Stimulated activated CD4-positive, alpha-beta T cell treated with anti-CD3 and anti-CD28 coated beads, Interleukin-4, amount 100 ng/mL, for 48 hours (primary cell): ENCODE measurements around the gene DDX25.
A peak's percentile ranks its signal among the peaks of the same experiment; 100 is the strongest.
"Not testable (repeated sequence)": the region's sequence is repeated elsewhere in the genome, so short reads cannot be mapped to it uniquely, and the experiment has no call there.

ENCODE experiments used
- DNase-seq, 2 donors: peaks; one replicate each; pipeline ENCODE4 v3.0.0-alpha.2; 2020; ENCODE audit warnings: low read depth in 2 of 2

Gene DDX25

DNA sequence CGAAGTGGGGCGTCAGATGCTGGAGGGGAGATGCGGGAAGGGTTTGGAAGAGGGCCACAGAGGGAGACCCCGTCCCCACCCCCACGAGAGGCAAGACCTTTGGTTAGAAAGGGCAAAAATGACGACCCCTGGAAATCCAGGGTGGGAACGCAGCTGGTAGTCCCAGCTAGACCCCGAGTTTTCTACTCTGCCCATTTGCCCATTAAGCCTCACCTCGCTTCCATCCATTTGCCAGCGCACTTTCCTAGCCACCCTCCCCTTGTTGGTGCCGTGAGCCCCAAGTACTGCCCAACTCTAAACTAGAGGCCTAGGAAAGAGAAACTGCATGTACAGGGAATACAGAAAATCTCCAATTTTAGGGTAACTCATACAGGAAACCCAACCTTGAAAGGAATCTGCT is 370 bp downstream of the DDX25 start:
- no peak for DNase-seq

DNA sequence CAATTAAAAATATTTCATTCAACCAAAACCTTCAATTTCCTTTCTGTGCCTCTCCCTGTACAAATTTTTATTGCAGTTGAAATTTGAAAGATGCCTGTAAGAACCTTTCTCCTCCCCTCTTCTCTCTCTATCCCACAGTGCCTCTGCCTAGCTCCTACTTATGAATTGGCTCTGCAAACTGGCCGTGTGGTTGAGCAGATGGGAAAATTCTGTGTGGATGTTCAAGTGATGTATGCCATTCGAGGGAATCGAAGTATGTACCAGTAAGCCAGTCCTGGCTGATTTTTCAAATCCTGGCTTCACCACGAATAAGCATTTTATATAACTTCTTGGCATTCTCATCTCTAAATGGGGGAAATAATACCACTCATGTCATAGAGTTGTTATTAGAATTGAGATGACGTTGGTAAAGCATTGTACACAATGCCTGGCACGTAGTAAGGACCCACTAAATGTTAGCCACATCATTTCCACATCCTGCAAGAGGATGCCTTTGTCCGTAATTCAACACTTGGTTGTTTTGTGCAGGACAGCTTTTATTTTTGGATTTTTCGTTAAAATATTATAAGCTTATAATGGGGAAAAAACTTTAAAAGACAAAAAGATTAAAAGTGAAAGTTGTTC is 6.0 kb downstream of the DDX25 start:
- no peak for DNase-seq

DNA sequence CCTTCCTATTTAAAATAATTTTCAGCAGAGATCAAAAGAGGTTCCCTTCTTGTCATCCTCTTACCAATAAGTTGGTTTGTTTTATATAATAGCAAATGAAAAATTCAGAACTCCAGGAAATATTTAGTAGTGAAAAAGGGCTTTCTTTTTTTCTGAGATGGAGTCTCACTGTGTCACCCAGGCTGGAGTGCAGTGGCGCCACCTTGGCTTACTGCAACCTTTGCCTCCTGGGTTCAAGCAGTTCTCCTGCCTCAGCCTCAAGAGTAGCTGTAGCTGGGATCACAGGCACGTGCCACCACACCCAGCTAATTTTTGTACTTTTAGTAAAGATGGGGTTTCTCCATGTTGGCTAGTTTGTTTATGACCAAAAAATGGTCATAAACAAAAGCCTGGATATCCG is 10.3 kb downstream of the DDX25 start:
- not testable (repeated sequence) for DNase-seq

DNA sequence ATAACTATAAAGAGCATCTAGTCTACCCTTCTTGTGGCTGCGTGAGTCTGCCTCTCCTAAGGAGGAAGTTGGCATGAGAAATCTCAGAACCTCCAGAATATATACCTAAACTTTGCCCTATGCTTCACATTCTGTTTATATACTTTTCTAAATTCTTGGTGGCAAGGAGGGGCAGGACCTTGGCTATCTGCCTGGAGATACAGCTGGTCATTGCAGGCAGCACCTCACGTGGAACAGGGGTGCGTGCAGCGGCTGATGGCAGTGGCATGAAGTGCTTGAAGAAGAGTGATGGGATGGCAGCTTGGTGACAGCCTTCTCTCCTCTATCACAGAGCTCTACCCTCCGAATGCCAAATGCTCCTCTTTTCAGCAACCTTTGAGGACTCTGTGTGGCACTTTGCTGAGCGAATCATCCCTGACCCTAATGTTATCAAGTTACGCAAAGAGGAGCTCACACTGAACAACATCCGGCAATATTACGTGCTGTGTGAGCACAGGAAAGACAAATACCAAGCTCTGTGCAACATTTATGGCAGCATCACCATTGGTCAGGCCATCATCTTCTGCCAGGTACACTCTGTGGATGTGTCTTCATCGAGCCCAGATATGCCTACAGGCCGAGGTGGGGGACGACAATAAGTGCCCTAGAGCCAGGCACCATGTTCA is 12.5 kb downstream of the DDX25 start:
- DNase-seq = no peak

DNA sequence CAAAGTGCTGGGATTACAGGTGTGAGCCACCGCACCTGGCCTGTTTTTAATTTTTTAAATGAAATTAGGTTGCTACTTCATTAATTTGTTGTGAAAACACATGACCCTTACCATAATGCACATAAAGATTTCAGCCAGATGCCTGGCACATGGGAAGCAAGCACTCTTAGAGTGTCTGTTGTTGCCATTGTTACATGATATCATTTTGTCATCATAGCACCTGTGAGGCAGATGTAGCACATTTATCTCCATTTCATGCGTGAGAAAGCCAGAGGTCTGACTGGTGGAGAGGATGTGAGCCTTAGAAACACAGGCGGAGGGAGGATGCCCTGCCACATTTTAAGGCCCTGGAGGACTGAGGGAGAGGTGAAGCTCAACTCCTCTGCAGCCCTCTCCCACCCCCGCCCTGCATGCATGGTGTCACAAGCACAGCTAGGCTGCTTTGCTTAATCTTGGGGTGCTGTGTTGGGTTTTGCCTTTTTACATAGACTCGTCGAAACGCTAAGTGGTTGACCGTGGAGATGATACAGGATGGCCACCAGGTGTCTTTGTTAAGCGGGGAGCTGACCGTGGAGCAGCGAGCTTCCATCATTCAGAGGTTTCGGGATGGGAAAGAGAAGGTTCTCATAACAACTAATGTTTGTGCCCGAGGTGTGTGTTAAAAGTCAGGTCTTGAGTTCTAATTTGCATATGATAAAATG is 14.0 kb downstream of the DDX25 start:
- no peak for DNase-seq

DNA sequence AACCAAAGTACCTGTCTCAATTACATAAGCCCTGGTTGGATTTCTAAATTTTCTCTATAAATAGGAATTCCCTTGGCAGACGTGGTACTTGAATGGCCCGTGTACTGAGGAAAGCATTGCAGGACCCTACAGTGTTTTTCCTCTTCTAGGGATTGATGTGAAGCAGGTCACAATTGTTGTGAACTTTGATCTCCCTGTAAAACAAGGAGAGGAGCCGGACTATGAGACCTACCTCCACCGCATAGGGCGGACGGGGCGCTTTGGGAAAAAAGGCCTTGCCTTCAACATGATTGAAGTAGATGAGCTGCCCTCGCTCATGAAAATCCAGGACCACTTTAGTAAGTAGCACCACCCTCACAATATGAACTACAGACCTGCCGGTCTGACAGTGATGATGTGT is 16.7 kb downstream of the DDX25 start:
- no peak for DNase-seq

DNA sequence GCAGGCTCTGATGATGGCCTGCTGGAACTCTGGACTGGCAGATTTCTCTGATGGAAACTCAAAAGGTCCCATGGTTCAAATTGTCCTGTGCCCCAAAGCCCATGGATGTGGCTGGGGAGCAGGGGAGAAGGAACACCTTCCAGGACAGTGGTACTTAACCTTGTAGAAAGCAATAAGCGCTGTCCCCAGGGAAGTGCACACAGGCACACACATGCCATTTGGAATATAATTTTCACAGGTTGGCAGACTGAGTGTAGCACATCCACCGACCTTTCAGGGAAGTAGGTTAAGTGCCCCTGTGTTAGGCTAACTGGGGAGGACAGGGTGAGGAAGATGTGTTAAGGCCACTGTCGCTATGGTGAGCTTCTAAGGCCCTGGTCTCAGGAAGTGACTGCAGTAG is 17.8 kb downstream of the DDX25 start:
- DNase-seq = no peak

DNA sequence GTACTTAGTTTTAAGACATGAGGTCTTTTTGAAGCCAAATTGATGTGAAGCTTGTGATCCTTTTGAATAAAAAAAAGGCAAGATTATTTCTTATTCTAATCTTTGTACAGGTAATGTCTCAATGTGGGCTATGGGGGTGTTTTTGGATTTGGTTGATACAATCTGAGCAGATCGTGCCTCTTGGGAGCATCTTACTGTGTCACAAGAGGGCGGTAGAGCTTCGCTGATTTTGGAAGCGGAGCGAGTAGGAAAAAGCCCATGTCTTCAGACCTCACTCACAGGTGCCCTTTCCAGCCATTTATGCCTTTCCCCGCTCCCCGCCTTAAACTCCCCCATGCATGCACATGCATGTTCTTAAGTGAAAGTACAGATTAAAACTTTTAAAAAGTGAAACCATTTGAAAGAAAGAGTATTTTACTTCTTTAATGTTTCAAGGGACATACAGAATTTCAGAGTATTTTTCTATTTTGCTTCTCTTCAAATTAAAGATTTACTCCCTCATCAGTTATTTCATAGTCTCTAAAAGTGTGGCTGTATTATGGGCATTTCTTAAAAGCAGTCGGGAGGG is 18.8 kb downstream of the DDX25 start:
- DNase-seq = peak; percentile 40

DNA sequence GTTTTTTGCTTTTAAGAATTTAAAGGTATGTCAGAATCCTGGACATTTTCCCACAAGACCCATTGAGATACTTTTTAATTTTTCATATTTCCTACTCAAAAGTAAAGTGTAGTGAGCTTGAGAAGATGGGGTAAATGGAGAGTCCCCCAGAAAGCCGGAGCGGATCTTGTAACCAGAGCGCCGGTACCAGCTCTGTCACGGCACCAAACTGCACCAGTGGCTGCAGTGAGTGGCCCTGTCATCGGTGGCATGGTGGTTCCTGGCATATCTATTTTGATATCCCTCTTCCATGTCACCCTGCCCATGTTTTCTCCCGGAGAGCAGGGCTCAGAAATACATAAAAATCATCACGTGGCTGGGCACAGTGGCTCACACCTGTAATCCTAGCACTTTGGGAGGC is 19.3 kb downstream of the DDX25 start:
- no peak for DNase-seq

DNA sequence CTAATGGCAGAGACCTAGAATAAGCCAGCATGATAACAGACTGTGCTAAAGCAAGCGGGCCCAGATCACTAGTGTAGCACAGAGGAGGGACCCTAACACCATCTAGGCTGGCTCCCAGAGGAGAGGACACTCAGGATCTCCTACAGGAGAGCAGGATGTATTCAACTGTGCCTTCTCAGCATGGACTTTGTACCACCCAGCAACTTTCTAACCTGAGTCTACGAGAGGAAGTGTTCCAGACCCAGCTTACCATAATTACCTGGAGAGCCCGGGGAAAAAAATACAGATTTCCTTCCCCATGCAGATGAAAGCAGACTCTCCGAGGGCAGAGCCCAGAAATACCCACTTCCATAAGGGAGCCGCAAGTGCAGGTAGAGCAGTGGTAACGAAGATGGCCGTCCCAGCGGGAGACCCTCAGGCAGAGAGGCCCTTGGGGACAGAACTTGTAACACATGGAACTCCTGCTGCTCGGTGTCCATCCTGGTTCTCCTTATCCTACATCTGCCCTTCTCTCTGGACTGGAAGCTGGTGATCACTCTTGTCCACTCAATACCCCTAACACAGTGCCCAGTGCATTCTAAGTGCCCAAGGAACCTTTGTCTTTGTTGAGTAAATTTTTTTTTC is 20.2 kb downstream of the DDX25 start:
- no peak for DNase-seq

DNA sequence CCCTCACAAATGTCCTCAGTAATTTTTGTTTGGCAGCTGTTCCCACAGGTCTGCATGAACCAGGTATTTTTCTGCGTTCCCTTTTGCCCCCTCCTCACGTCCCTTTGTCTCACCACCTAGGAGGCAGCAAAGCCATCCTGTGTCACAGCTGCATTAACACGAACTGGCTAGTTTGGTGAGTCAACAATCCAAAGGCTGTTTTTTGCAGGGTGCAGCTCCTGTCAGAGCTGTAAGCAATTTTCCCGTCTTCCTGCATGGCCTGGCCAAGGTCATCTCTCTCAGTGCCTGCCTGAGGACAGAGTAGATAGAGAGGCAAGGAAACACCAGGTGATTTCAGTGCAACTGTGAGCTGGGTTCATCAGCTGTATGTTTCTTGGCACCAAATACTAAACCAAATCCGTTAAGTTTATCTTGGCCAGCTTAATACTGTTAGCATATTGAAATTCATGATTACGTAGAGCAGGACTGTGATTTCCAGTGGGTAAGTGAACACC is 21.0 kb downstream of the DDX25 start:
- DNase-seq = no peak

DNA sequence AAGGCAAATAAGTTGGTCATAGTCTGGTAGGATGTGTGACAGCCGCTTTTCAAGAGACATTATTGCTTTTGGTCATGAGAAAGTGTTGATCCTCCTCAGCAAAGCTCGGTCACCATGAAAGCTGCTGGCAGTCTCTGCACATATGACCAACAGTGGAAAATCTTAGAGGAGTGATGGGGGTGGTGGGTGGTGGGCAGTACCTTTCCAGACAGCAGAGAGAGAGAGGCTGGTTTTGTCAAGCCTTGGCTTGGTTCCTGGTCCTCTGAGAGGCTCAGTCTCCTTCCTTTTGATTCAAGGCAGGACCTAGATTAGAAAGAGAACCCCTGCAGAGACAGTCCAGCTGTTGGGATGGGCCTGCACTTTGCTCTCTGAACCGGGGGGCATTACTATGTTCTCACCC is 21.5 kb downstream of the DDX25 start:
- DNase-seq = no peak

DNA sequence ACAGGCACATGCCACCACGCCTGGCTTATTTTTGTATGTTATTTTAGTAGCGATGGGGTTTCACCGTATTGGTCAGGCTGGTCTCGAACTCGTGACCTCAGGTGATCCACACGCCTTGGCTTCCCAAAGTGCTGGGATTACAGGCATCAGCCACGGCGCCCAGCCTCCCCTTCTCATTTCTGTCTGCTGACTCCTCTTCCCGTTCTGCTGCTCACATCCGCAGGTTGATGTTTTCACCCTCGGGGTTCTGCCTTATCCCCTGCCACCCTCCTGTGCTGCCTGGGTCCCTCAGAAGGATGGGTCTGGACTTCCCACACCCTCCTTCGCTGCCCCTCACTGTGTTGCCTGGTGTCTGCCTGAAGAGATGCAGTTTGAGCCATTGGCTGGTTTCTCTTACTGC is 22.4 kb downstream of the DDX25 start:
- DNase-seq = no peak

DNA sequence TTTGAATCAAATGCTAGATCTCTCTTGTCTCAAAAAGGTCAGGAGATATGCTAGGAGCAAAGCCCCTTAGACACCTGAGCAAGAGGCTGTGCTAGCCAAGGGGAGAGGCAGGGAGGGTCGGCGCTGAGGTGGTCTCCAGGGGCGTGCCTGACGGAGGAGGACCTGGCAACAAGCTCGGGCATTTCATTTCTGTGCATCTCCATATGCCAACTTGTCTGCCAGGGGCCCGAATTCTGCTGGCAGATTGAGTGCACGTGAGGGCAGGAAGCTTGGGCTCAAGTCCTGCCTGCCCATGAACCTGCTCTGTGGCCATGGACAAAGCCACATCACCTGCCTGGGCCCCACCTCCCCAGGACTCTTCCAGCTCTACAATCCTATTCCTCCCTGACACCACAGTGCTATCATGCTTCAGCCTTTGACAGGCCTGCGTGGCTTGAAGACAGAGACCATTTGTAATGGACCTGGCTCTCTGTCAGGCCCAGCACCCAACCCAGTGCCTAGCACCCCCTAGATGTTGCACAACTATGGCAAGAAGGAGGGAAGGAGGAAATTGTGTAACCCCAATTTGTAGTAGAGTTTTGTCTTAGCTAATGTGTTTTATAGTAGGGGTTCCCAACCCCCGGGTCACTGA is 25.3 kb downstream of the DDX25 start:
- no peak for DNase-seq

DNA sequence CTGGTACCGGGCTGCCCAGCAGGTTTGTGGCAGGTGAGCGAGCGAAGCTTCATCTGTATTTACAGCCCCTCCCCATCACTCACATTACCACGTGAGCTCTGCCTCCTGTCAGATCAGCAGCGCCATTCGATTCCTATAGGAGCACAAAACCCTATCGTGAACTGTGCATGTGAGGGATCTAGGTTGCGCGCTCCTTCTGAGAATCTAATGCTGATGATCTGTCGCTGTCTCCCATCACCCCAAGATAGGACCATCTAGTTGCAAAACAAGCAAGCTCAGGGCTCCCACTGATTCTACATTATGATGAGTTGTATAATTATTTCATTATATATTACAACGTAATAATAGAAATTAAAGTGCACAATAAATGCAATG is 25.8 kb downstream of the DDX25 start:
- no peak for DNase-seq

DNA sequence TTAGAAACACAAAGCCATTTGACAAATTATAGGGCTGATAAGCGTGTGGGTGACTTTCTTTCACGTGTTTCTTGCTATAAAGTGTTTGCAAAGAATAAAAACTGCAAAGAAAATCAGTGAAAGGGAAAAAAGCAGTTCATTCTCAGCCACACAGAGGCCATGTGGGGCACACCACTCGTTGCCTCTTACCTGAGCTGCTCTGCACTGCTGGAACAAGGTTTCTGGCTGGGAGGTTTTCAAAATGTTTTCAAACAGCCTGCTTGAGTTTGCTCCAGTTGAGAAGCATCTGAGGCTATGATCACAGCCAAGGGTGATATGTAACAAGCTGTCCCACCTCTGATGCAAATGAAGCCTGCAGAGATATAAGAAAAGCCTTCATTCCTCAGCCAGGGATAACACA is 26.8 kb downstream of the DDX25 start:
- DNase-seq = no peak

DNA sequence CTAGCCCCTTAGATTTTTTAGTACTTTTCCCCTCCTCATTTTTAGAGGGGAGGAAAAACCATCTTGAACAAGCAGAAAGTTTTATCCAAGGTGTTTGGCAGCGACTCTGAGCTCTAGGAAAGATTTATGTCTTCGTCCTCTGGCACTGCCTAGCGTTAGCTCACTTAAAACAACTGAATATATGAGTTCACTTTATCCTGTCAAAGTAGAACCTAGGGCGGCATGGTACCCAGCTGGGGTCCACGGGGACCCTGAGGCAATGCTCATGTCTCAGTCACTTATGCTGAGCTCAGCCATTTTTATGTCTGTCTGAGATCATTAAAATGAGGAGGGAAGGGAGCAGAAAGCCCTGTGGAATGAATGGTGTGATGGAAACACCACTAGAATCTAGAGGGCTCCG is 27.4 kb downstream of the DDX25 start:
- no peak for DNase-seq

DNA sequence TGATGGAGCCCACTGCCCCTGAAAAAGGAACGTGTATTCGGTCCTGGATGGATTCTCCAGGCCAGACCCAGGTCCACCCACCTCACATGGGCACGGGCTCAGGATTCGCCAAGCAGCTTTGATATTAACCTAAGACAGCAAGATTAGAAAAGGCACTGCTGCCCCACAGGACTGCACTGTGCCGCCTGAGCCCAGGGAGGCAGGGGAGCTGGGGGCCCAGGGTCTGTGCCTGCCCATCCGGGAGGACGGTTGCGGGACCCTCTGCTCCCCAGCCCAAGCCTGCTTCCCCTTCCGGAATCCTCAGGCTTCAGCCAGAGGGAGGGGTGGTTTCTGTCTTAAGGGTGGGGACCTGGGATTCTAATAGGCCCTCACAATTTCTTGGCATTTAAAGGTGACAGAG is 28.0 kb downstream of the DDX25 start:
- DNase-seq = no peak

DNA sequence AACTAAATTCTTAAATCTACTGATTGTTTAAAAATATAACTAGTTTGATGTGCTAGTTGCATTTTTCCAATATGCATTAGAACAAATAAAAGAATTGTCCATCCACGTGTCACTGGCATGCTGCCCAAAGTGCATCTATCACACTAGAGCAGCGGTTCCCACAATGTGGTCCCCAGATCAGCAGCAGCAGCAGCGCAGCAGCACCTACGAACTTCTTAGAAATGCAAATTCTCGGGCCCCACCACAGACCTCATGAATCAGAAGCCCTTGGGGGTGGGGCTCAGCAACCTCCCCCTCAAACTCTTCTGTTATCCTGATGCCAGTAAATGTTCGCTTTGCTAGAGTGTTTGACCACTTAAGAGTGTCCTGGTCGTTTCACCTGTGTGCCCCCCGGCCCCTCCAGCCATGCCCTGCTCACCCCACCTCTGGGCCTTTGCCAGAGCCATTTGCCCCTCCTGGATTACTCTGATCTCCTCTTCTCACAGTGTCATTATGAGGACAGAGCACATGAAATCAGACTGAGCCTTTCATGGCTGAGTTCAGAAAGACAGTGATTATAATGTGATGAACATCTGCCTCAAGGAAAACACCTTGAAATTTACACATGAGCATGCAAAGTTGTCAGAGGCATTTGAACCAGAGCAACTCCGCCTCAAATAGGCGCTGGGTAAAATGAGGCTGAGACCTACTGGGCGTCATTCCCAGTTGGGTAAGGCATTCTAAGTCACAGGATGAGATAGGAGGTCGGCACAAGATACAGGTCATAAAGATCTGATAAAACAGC is 28.9 kb downstream of the DDX25 start:
- DNase-seq = no peak

DNA sequence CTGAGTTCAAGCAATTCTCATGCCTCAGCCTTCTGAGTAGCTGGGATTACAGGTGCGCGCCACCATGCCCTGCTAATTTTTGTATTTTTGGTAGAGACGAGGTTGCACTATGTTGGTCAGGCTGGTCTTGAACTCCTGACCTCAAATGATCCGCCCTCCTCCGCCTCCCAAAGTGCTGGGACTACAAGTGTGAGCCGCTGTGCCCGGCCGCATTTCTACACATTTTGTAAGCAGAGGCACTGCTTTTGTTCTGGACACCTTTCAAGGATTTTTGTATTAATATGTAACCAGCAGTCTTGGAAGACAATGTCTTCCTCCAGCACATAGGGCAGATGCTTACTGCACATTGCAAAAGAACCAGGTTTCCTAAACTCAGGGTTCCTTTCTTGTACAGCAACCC is 30.2 kb downstream of the DDX25 start:
- DNase-seq = no peak

DNA sequence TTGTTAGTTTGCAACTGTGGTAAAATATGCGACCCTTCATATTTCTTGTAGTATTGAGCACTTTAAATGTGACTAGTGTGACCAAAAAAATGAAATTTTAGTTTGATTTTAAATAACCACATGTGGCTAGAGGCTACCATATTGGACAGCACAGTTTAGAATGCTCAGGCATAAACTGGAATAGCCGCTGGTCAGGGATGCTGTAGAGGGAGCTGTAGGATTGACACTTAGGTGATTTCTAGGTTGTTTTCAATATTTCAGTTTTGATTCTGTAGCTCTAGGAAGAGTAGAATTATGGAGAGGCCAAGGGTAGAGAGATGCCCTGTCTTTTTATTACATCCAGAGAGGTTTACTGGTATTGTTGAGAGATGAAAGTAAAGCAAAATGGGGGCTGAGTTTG is 30.7 kb downstream of the DDX25 start:
- DNase-seq = no peak
